ENCODE results near the gene MSI2. TPM values are rescaled to one million over a fixed set of nuclear protein-coding genes. Genes with fewer than 3 reads are reported as not detected.

MSI2 gene
- total and polyA plus RNA-seq, 7 donors, result 12.6 to 25.8 (median 21.3) TPM

DNA sequence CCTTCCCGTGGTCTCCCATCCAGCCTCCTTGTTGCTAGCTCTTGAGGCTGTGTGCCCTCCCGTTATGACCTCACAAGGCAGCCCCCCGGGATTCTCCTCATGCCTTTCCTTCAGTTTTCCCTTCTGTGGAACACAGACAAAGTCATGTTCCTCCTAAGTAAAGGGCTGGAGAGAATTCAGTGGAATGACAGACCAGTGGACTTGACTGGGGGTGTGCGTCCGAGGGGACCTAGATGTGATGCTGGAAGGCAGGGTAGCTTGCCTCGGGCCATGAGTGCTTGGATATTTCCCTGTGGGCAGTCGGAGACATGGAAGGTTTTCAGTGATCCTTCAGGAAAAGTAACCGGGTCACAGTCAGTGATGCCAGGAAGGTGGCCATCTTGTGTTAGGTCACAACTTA, 247.9 kb downstream of the MSI2 start:
- peak; percentile 24 for DNase-seq
- WGBS, 2 donors, result 94 to 95% methylated on average over 8 of the region's 8 CpGs
- TF ChIP-seq POLR2AphosphoS5 (IDR thresholded peaks at IDR 0.05) (no peak), EP300 (IDR thresholded peaks at IDR 0.05) (no peak), POLR2A (IDR thresholded peaks at IDR 0.05) (no peak)
- TF ChIP-seq, protein P1, sequence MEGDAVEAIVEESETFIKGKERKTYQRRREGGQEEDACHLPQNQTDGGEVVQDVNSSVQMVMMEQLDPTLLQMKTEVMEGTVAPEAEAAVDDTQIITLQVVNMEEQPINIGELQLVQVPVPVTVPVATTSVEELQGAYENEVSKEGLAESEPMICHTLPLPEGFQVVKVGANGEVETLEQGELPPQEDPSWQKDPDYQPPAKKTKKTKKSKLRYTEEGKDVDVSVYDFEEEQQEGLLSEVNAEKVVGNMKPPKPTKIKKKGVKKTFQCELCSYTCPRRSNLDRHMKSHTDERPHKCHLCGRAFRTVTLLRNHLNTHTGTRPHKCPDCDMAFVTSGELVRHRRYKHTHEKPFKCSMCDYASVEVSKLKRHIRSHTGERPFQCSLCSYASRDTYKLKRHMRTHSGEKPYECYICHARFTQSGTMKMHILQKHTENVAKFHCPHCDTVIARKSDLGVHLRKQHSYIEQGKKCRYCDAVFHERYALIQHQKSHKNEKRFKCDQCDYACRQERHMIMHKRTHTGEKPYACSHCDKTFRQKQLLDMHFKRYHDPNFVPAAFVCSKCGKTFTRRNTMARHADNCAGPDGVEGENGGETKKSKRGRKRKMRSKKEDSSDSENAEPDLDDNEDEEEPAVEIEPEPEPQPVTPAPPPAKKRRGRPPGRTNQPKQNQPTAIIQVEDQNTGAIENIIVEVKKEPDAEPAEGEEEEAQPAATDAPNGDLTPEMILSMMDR (IDR thresholded peaks at IDR 0.05), result no peak
- Histone ChIP-seq H3K27me3 (no peaks in the 10 kb centered on the region), H3K4me3 (no peak overlapping the region), H3K36me3 (no peaks in the 10 kb centered on the region), H3K4me1 (peaks cover 0 to 19% (median 0%) of the 10 kb centered on the region in 4 donors), H3K9me3 (no peaks in the 10 kb centered on the region), H3K27ac (no peak overlapping the region)
- intact Hi-C loops (cut with DNase I), result no loop called here

DNA sequence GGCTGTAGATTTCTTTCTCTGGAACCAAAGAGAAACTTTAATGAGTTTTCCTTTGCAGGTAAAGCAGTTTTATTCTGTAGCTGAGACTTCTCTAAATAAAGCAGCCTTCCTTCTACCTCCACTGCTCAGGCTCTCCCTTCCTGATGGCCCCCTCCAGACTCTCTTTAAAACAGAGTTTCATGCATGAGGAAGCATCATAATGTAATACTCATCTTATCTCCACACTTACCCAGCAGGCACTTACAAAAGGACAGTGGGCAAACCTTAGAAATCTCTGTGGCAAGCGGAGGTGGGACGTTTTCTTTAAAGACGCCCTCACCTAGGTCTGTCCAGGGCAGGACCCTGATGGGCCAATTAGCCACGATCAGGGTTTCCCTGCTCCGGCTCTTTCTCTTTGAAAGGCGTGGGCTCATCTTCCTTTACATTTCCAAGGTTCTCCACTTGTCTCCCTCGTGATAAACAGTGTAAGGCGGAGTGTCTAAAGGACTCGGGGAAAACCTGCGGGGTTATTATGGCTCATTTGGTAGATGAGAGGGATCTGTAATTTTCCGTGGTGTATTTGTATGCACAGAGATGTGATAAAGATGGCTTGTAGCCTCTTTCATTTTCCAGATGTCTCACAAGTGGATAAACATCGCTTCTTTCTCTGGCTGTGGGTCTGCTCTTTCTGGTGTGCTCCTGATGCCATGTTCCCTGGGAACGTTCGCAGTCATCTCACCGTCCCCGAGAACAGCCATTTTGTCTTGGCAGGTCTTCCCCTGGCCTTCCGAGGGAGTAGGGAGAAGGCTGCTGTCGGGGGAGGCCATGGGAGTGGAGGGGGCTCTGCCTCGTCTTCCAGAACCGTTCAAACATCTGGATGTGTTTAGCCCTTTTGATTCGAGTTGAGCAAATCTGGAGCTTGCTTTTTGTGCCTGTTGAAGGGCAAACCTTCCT, 249.8 kb downstream of the MSI2 start:
- peak overlapping the region in 3 of 4 donors; percentile 20 to 37 (median 29) for H3K27ac ChIP-seq
- intact Hi-C loops (cut with DNase I), result no loop called here
- no peak overlapping the region for H3K4me3 ChIP-seq
- 81 to 86% methylated on average over 21 of the region's 21 CpGs for WGBS, 2 donors
- no peaks in the 10 kb centered on the region for H3K9me3 ChIP-seq
- no peak for DNase-seq
- H3K4me1 ChIP-seq, result peaks cover 0 to 19% (median 0%) of the 10 kb centered on the region in 4 donors
- no peaks in the 10 kb centered on the region for H3K36me3 ChIP-seq
- TF ChIP-seq, protein P1 (IDR thresholded peaks at IDR 0.05), result no peak
- TF ChIP-seq EP300 (IDR thresholded peaks at IDR 0.05) (no peak), POLR2AphosphoS5 (IDR thresholded peaks at IDR 0.05) (no peak), POLR2A (IDR thresholded peaks at IDR 0.05) (no peak)
- H3K27me3 ChIP-seq, result no peaks in the 10 kb centered on the region

DNA sequence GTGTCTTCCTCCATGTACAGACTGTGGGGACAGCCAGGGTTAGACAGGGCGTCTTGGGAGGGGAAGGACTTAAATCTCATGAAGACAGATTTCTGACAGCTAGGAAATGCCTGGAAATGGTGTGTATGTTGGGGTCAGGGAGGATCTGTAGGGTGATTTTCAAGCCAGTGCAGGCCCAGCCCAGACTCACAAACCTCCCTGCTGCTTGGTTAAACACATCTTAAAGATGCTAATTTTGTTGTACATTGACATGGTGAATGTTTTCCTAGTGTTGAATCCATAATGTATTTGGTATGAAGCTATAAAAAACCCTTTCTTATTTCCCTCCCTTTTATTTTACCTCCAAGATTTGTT, 250.4 kb downstream of the MSI2 start:
- WGBS, 2 donors, result 71 to 89% methylated on average over 1 of the region's 1 CpG
- intact Hi-C loops (cut with DNase I), result no loop called here

DNA sequence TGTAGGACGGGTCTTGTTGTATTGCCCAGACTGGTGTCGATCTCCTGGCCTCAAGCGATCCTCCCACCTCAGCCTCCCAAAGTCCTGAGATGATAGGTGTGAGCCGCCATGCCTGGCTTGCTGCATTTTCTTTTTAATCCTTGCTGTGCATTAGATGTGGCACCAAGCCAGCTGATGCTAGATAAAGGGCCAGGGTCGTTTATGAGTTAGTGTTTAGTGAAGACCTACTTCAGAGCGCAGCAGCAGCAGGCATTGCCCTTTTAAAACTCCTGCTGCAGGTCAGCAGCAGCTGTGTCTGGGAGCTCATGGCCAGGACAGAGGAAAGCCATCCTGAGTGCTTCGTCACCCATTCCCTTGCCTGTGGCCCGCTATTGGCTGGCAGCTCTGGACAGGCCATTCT, 251.5 kb downstream of the MSI2 start:
- no peak overlapping the region for H3K27ac ChIP-seq
- H3K4me3 ChIP-seq, result no peak overlapping the region
- no peaks in the 10 kb centered on the region for H3K36me3 ChIP-seq
- no peaks in the 10 kb centered on the region for H3K27me3 ChIP-seq
- no peak for TF ChIP-seq POLR2A (IDR thresholded peaks at IDR 0.05)
- TF ChIP-seq, protein P1 (IDR thresholded peaks at IDR 0.05), result no peak
- no peak for TF ChIP-seq EP300 (IDR thresholded peaks at IDR 0.05)
- no peak for TF ChIP-seq POLR2AphosphoS5 (IDR thresholded peaks at IDR 0.05)
- no peak for DNase-seq
- no peaks in the 10 kb centered on the region for H3K9me3 ChIP-seq
- 83 to 84% methylated on average over 8 of the region's 8 CpGs for WGBS, 2 donors
- intact Hi-C loops (cut with DNase I), result no loop called here
- peaks cover 0 to 19% (median 0%) of the 10 kb centered on the region in 4 donors for H3K4me1 ChIP-seq

More for the DNA sequence above, 250.4 kb downstream of the MSI2 start:
- Histone ChIP-seq H3K27ac (peak overlapping the region in 3 of 4 donors; percentile 20 to 37 (median 29)), H3K9me3 (no peaks in the 10 kb centered on the region), H3K36me3 (no peaks in the 10 kb centered on the region), H3K4me3 (no peak overlapping the region), H3K4me1 (peaks cover 0 to 19% (median 0%) of the 10 kb centered on the region in 4 donors), H3K27me3 (no peaks in the 10 kb centered on the region)
- TF ChIP-seq POLR2AphosphoS5 (IDR thresholded peaks at IDR 0.05) (no peak), EP300 (IDR thresholded peaks at IDR 0.05) (no peak), POLR2A (IDR thresholded peaks at IDR 0.05) (no peak)
- TF ChIP-seq, protein P1 (IDR thresholded peaks at IDR 0.05), result no peak
- no peak for DNase-seq

All from sigmoid colon (tissue), 7 donors.